GM21360 (cell line): ENCODE measurements around the gene MT1A.
"Not testable (repeated sequence)": the region's sequence is repeated elsewhere in the genome, so short reads cannot be mapped to it uniquely, and the experiment has no call there.

ENCODE experiments used
- ATAC-seq: cut with Tn5 transposase; IDR thresholded peaks from one replicate; pipeline ENCODE4 v1.9.1; 2021; ENCODE audit warnings: mild to moderate bottlenecking, moderate library complexity; ENCODE audit not compliant: unreplicated experiment

The MT1A gene

GRCh38 chr16:56610017-56610608 is 28.4 kb upstream of the MT1A start:
- ATAC-seq: no peak

- no peak for ATAC-seq
These were observed 27.8 kb upstream of the MT1A start for GRCh38 chr16:56610609-56611111.

GRCh38 chr16:56611281-56611833 is 27.1 kb upstream of the MT1A start:
- ATAC-seq: no peak

GRCh38 chr16:56613706-56614105 is 24.8 kb upstream of the MT1A start:
- no peak for ATAC-seq

- no peak for ATAC-seq
These were observed 23.9 kb upstream of the MT1A start for GRCh38 chr16:56614549-56614991.

GRCh38 chr16:56615353-56615752 is 23.1 kb upstream of the MT1A start:
- no peak for ATAC-seq

GRCh38 chr16:56616608-56617211 is 21.8 kb upstream of the MT1A start:
- no peak for ATAC-seq

- no peak for ATAC-seq
These were observed 21.0 kb upstream of the MT1A start for GRCh38 chr16:56617212-56618085.

GRCh38 chr16:56618138-56618537 is 20.3 kb upstream of the MT1A start:
- no peak for ATAC-seq

GRCh38 chr16:56620339-56620897 is 18.0 kb upstream of the MT1A start:
- no peak for ATAC-seq

- ATAC-seq: not testable (repeated sequence)
These were observed 16.6 kb upstream of the MT1A start for GRCh38 chr16:56621665-56622445.

GRCh38 chr16:56623184-56623583 is 15.3 kb upstream of the MT1A start:
- not testable (repeated sequence) for ATAC-seq

GRCh38 chr16:56623637-56624036 is 14.8 kb upstream of the MT1A start:
- no peak for ATAC-seq

GRCh38 chr16:56625140-56625942 is 13.1 kb upstream of the MT1A start, which contains the start of gene MT1E:
Gene MT1E, plus strand, starts transcription at chr16:56625781. Its CDS starts 71 bp downstream, at chr16:56625852.
- no peak for ATAC-seq

GRCh38 chr16:56625943-56626654 is 12.4 kb upstream of the MT1A start:
- no peak for ATAC-seq

GRCh38 chr16:56626685-56627084 is 11.8 kb upstream of the MT1A start:
- ATAC-seq: no peak

GRCh38 chr16:56628486-56629350 is 9.7 kb upstream of the MT1A start:
- no peak for ATAC-seq

GRCh38 chr16:56629531-56629930 is 8.9 kb upstream of the MT1A start:
- ATAC-seq: no peak
